Measurements from ENCODE around the gene DDAH1. TPM values are rescaled to one million over a fixed set of nuclear protein-coding genes. Genes with fewer than 3 reads are reported as not detected.

DDAH1 gene
- polyA plus RNA-seq, 1 donor from 2014 or later = 42.7 TPM

DNA sequence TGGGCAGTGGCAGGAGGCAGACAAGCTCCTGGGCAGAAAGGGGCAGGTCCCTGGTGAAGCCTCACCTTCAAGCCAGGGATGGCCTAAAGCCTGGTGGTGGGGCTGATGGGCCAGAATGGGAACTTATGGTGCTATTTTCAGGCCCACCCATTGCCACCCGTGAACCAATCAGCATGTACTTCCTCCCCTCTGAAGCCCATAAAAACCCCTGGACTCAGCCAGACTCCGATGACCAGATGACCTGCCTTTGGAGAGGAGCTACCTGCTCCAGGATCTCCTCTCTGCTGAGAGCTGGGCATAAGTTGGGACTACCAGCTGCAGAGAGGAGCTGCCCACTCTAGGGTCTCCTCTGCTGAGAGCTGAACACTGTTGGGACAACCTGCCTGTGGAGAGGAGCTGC lies 180.8 kb downstream of the DDAH1 start:
- H3K27me3 ChIP-seq (ENCODE audit: insufficient read depth, low read depth, low read length) = no peaks in the 10 kb centered on the region

DNA sequence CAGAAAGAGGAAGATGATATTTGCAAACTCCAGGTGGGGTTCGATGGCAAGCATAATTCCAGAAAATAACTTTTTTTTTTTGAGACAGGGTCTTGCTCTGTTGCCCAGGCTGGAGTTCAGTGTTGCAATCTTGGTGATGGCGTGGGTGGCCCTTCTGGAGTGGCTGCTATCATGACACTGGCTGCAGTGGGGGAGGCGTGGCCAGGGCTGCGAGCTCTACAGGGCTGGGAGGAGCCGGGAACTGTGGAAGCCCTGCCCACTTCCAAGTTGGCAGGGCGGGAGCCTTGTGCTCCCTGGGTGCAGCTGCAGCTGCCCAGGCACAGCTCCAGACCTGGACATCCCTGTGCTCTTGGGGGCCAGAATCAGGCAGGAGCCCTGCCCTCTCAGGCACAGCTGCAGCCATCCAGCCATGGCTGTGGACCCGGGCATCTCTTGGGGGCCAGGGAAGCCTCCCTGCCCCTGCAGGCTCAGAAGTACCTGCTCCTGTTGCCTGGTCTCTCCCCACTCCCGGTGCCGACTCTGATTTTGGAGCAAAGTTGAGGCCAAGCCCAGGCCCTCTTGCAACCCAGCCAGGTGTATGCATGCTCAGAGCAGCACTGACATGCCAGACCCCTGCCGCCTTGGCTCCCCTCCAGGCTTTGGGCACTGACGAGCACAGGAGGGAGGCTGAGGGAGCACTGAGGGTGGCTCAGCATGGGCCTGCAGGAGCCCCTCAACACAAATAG lies 181.3 kb downstream of the DDAH1 start:
- H3F3A ChIP-seq (ENCODE audit: insufficient read depth, low read length, poor library complexity, severe bottlenecking) = no peaks in the 10 kb centered on the region
- no peak overlapping the region for H3K4me2 ChIP-seq (ENCODE audit: low read length)
- no peaks in the 10 kb centered on the region for H3K36me3 ChIP-seq (ENCODE audit: insufficient read depth, low read length)
- no peak overlapping the region for H2AFZ ChIP-seq (ENCODE audit: low read depth, low read length)
- no peak overlapping the region for H3K27ac ChIP-seq (ENCODE audit: low read length)
- H3K9me2 ChIP-seq (ENCODE audit: insufficient read depth, low read length) = no peaks in the 10 kb centered on the region
- TF ChIP-seq POLR2AphosphoS5 (IDR thresholded peaks at IDR 0.05) = no peak
- no peak for TF ChIP-seq RAD21 (conservative IDR thresholded peaks at IDR 0.05)
- TF ChIP-seq TAF1 (IDR thresholded peaks at IDR 0.05; ENCODE audit: low read depth) = no peak
- no peak for TF ChIP-seq EZH2 (IDR thresholded peaks at IDR 0.05; ENCODE audit: borderline replicate concordance, insufficient read depth, low read length, poor library complexity, severe bottlenecking)
- H4K20me1 ChIP-seq (ENCODE audit: insufficient read depth) = no peaks in the 10 kb centered on the region
- H3K4me3 ChIP-seq (ENCODE audit: low read length) = no peak overlapping the region
- H3K79me2 ChIP-seq (replicated peaks; ENCODE audit: insufficient read depth, low read length) = no peaks in the 10 kb centered on the region
- no peaks in the 10 kb centered on the region for H3K9me3 ChIP-seq (ENCODE audit: low read length)
- no peak overlapping the region for H3K9ac ChIP-seq (ENCODE audit: low read length)
- H3K27me3 ChIP-seq (ENCODE audit: insufficient read depth, low read depth, low read length) = no peaks in the 10 kb centered on the region

More for the DNA sequence above, 180.8 kb downstream of the DDAH1 start:
- Histone ChIP-seq H3K4me3 (ENCODE audit: low read length) (no peak overlapping the region), H3K9ac (ENCODE audit: low read length) (no peak overlapping the region), H3K4me2 (ENCODE audit: low read length) (no peak overlapping the region), H3K9me2 (ENCODE audit: insufficient read depth, low read length) (no peaks in the 10 kb centered on the region), H3K36me3 (ENCODE audit: insufficient read depth, low read length) (no peaks in the 10 kb centered on the region), H3K9me3 (ENCODE audit: low read length) (no peaks in the 10 kb centered on the region), H3F3A (ENCODE audit: insufficient read depth, low read length, poor library complexity, severe bottlenecking) (no peaks in the 10 kb centered on the region), H3K79me2 (replicated peaks; ENCODE audit: insufficient read depth, low read length) (no peaks in the 10 kb centered on the region), H4K20me1 (ENCODE audit: insufficient read depth) (no peaks in the 10 kb centered on the region), H3K27ac (ENCODE audit: low read length) (no peak overlapping the region), H2AFZ (ENCODE audit: low read depth, low read length) (no peak overlapping the region)
- TF ChIP-seq, protein P1, sequence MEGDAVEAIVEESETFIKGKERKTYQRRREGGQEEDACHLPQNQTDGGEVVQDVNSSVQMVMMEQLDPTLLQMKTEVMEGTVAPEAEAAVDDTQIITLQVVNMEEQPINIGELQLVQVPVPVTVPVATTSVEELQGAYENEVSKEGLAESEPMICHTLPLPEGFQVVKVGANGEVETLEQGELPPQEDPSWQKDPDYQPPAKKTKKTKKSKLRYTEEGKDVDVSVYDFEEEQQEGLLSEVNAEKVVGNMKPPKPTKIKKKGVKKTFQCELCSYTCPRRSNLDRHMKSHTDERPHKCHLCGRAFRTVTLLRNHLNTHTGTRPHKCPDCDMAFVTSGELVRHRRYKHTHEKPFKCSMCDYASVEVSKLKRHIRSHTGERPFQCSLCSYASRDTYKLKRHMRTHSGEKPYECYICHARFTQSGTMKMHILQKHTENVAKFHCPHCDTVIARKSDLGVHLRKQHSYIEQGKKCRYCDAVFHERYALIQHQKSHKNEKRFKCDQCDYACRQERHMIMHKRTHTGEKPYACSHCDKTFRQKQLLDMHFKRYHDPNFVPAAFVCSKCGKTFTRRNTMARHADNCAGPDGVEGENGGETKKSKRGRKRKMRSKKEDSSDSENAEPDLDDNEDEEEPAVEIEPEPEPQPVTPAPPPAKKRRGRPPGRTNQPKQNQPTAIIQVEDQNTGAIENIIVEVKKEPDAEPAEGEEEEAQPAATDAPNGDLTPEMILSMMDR (IDR thresholded peaks at IDR 0.05; ENCODE audit: poor library complexity, severe bottlenecking) = no peak
- TF ChIP-seq, protein P2, sequence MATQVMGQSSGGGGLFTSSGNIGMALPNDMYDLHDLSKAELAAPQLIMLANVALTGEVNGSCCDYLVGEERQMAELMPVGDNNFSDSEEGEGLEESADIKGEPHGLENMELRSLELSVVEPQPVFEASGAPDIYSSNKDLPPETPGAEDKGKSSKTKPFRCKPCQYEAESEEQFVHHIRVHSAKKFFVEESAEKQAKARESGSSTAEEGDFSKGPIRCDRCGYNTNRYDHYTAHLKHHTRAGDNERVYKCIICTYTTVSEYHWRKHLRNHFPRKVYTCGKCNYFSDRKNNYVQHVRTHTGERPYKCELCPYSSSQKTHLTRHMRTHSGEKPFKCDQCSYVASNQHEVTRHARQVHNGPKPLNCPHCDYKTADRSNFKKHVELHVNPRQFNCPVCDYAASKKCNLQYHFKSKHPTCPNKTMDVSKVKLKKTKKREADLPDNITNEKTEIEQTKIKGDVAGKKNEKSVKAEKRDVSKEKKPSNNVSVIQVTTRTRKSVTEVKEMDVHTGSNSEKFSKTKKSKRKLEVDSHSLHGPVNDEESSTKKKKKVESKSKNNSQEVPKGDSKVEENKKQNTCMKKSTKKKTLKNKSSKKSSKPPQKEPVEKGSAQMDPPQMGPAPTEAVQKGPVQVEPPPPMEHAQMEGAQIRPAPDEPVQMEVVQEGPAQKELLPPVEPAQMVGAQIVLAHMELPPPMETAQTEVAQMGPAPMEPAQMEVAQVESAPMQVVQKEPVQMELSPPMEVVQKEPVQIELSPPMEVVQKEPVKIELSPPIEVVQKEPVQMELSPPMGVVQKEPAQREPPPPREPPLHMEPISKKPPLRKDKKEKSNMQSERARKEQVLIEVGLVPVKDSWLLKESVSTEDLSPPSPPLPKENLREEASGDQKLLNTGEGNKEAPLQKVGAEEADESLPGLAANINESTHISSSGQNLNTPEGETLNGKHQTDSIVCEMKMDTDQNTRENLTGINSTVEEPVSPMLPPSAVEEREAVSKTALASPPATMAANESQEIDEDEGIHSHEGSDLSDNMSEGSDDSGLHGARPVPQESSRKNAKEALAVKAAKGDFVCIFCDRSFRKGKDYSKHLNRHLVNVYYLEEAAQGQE (IDR thresholded peaks at IDR 0.05; ENCODE audit: borderline replicate concordance) = no peak
- TF ChIP-seq SMC3 (conservative IDR thresholded peaks at IDR 0.05; ENCODE audit: poor library complexity) (no peak), POLR2AphosphoS5 (IDR thresholded peaks at IDR 0.05) (no peak), EP300 (conservative IDR thresholded peaks at IDR 0.05; ENCODE audit: poor library complexity, severe bottlenecking) (no peak), EZH2 (IDR thresholded peaks at IDR 0.05; ENCODE audit: borderline replicate concordance, insufficient read depth, low read length, poor library complexity, severe bottlenecking) (no peak), MXI1 (conservative IDR thresholded peaks at IDR 0.05; ENCODE audit: poor library complexity, severe bottlenecking) (no peak), TAF1 (IDR thresholded peaks at IDR 0.05; ENCODE audit: low read depth) (no peak), RAD21 (conservative IDR thresholded peaks at IDR 0.05) (no peak)

All from neural cell (in vitro differentiated cells).